Hepatocyte (in vitro differentiated cells): ENCODE measurements around the gene HSPA12A.

Source experiments
- CTCF ChIP-seq: fragments of 200-600 bp; sonication (generic); IDR thresholded peaks from 2 replicates; pipeline ENCODE4 v1.5.1; 2016; ENCODE audit warnings: antibody characterized with exemption, mild to moderate bottlenecking; ENCODE audit not compliant: poor library complexity
- EZH2 ChIP-seq: fragments of 200-600 bp; sonication (generic); IDR thresholded peaks from 2 replicates; pipeline ENCODE4 v1.6.1; 2016; ENCODE audit warnings: antibody characterized with exemption, mild to moderate bottlenecking, borderline replicate concordance

DNA sequence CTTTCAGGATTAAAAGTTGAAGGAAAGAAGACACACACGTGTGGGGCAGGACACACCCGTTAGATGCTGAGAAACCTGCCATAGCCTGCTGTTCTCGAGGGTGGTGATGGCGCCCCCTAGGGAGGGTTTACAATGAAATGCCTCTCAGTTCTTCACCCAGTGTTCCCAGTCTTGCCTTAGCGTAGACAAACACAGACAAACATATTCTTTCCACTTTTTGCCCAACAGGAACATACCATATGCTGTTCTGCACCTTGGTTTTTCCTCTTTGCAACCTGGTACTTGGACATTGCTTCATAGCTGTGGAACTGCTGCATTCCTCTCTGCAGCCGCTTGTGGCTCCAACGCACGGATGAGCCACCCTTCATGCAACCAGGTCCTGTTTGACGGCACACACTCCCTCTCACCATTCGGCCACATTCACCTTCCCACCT is 23.3 kb upstream of the HSPA12A start:
- TF ChIP-seq CTCF (no peak), EZH2 (no peak)
